PC-3 (cell line): ENCODE measurements around the gene TAMM41.

Source experiments
- CTCF ChIP-seq: fragments of 300-600 bp; sonication (generic); conservative IDR thresholded peaks from 2 replicates; pipeline ENCODE4 v1.5.1; 2017; ENCODE audit warnings: antibody characterized with exemption, low read depth, mild to moderate bottlenecking, low read length
- EZH2 ChIP-seq: fragments of 300-600 bp; sonication (generic); IDR thresholded peaks from one replicate; pipeline ENCODE4 v1.6.1; 2017; ENCODE audit warnings: antibody characterized with exemption, mild to moderate bottlenecking, low read length; ENCODE audit not compliant: unreplicated experiment
- EZH2phosphoT487 ChIP-seq: fragments of 300-600 bp; sonication (generic); IDR thresholded peaks from 2 replicates; pipeline ENCODE4 v1.6.1; 2018; ENCODE audit warnings: mild to moderate bottlenecking, antibody characterized with exemption, low read length, borderline replicate concordance

- TF ChIP-seq CTCF (peak; percentile 82), EZH2 (no peak), EZH2phosphoT487 (no peak)
These were observed at the start of gene TAMM41 for GRCh38 chr3:11846281-11847266.
